Tibial nerve (tissue), 4 donors: Measurements from ENCODE around the gene ING3. TPM values are rescaled to one million over a fixed set of nuclear protein-coding genes. Genes with fewer than 3 reads are reported as not detected.

Experiments used
- DNase-seq, 2 donors: peaks; one replicate each; pipeline ENCODE4 v3.0.0-alpha.2; 2019; ENCODE audit warnings: low spot score in 2 of 2
- H3K27ac ChIP-seq, 4 donors: fragments of 200-600 bp; sonication (generic) in 3 of 4; one replicate each; pipeline ENCODE4 v1.5.1; 2017 to 2019; ENCODE audit warnings: mild to moderate bottlenecking in 1 of 4
- H3K27me3 ChIP-seq, 2 donors: fragments of 200-600 bp; sonication (generic) in 1 of 2; one replicate each; pipeline versions ENCODE4 v1.5.1 to v1.6.0; 2017 to 2019
- H3K36me3 ChIP-seq, 3 donors: fragments of 200-600 bp; sonication (generic); one replicate each; pipeline ENCODE4 v1.5.1; 2018 to 2019
- H3K4me1 ChIP-seq, 4 donors: fragments of 200-600 bp; sonication (generic) in 3 of 4; one replicate each; pipeline ENCODE4 v1.5.1; 2017 to 2019
- H3K4me3 ChIP-seq, 4 donors: fragments of 200-600 bp; sonication (generic) in 3 of 4; one replicate each; pipeline ENCODE4 v1.5.1; 2017 to 2019; ENCODE audit warnings: mild to moderate bottlenecking in 1 of 4, moderate library complexity in 1 of 4
- H3K9me3 ChIP-seq, 4 donors: fragments of 200-600 bp; sonication (generic) in 3 of 4; one replicate each; pipeline ENCODE4 v1.5.1; 2017 to 2019
- CTCF ChIP-seq, 5 experiments: fragments of 200-600 bp in 3 of 5; fragments of 450-650 bp in 2 of 5; sonication (generic) in 3 of 5; IDR thresholded peaks; one replicate each; pipeline ENCODE4 v1.5.1; 2016 to 2019; ENCODE audit warnings: antibody characterized with exemption in 5 of 5, mild to moderate bottlenecking in 3 of 5, moderate library complexity in 2 of 5
- EP300 ChIP-seq, 2 donors: sonication (generic); formaldehyde crosslinking; IDR thresholded peaks; one replicate each; pipeline ENCODE4 v1.6.1; 2017; ENCODE audit warnings: antibody characterized with exemption in 2 of 2, mild to moderate bottlenecking in 1 of 2
- POLR2A ChIP-seq, 2 donors: fragments of 450-650 bp; IDR thresholded peaks; one replicate each; pipeline ENCODE4 v1.6.1; 2017; ENCODE audit warnings: antibody characterized with exemption in 2 of 2, mild to moderate bottlenecking in 2 of 2, moderate library complexity in 2 of 2
- WGBS, 2 donors: methylation state at CpG; one replicate each; pipeline ENCODE4 v1.1.5; 2018; 5-methylcytosine and 5-hydroxymethylcytosine counted together
- total RNA-seq, 4 donors: library from RNA; depleted of rRNA; stranded (reverse); fragments of >200 nt; gene quantifications; one replicate each; pipeline ENCODE4 v1.1.0, GENCODE V29; 2016

ING3 gene
- total RNA-seq, 4 donors from 2014 or later, result 9.4 to 21.3 (median 11.4) TPM

GRCh38 chr7:120986650-120987049, 36.1 kb downstream of the ING3 start:
- Histone ChIP-seq H3K4me3 (no peak overlapping the region), H3K27me3 (no peaks in the 10 kb centered on the region), H3K4me1 (peaks cover 0 to 20% (median 2%) of the 10 kb centered on the region in 4 donors), H3K9me3 (no peaks in the 10 kb centered on the region), H3K36me3 (no peaks in the 10 kb centered on the region), H3K27ac (no peak overlapping the region)
- 93 to 95% methylated on average over 2 of the region's 2 CpGs for WGBS, 2 donors
- TF ChIP-seq POLR2A (IDR thresholded peaks at IDR 0.05) (no peak), CTCF (IDR thresholded peaks at IDR 0.05) (no peak), EP300 (IDR thresholded peaks at IDR 0.05) (no peak)
- no peak for DNase-seq

GRCh38 chr7:120987280-120987679, 36.7 kb downstream of the ING3 start:
- Histone ChIP-seq H3K4me1 (peaks cover 0 to 26% (median 4%) of the 10 kb centered on the region in 4 donors), H3K4me3 (peak overlapping the region in 2 of 4 donors; percentile 37 to 59), H3K36me3 (no peaks in the 10 kb centered on the region), H3K27ac (peak overlapping the region; percentile 75 to 92 (median 79)), H3K9me3 (no peaks in the 10 kb centered on the region), H3K27me3 (no peaks in the 10 kb centered on the region)
- 1 to 3% methylated on average over 3 of the region's 3 CpGs for WGBS, 2 donors
- TF ChIP-seq POLR2A (IDR thresholded peaks at IDR 0.05) (no peak), CTCF (IDR thresholded peaks at IDR 0.05) (no peak)
- DNase-seq, result no peak

GRCh38 chr7:120987683-120988590, 37.4 kb downstream of the ING3 start:
- H3K4me3 ChIP-seq, result peak overlapping the region; percentile 37 to 59 (median 52)
- H3K4me1 ChIP-seq, result peaks cover 0 to 33% (median 7%) of the 10 kb centered on the region in 4 donors
- no peaks in the 10 kb centered on the region for H3K27me3 ChIP-seq
- 0 to 1% methylated on average over 12 of the region's 12 CpGs for WGBS, 2 donors
- no peaks in the 10 kb centered on the region for H3K9me3 ChIP-seq
- peak; percentile 90 to 93 for DNase-seq
- H3K36me3 ChIP-seq, result no peaks in the 10 kb centered on the region
- TF ChIP-seq CTCF (IDR thresholded peaks at IDR 0.05) (peak; percentile 86 to 94 (median 87)), POLR2A (IDR thresholded peaks at IDR 0.05) (peak in 1 of 2 donors; percentile 52), EP300 (IDR thresholded peaks at IDR 0.05) (peak in 1 of 2 donors; percentile 59)
- H3K27ac ChIP-seq, result peak overlapping the region; percentile 75 to 92 (median 79)

GRCh38 chr7:120988591-120989256, 38.1 kb downstream of the ING3 start, which contains the start of gene CPED1:
CPED1 (plus strand) TSS chr7:120988711; CDS start chr7:120989622, 911 bp downstream.
- Histone ChIP-seq H3K36me3 (no peaks in the 10 kb centered on the region), H3K4me3 (peak within 1 kb of the TSS; percentile 37 to 59 (median 52)), H3K9me3 (no peaks in the 10 kb centered on the region), H3K27me3 (no peaks in the 10 kb centered on the region), H3K27ac (peak within 1 kb of the TSS; percentile 75 to 92 (median 79)), H3K4me1 (peaks cover 0 to 41% (median 9%) of the 10 kb centered on the region in 4 donors)
- DNase-seq, result peak; percentile 73 to 82
- TF ChIP-seq EP300 (IDR thresholded peaks at IDR 0.05), result peak in 1 of 2 donors; percentile 93
- peak; percentile 32 to 78 for TF ChIP-seq POLR2A (IDR thresholded peaks at IDR 0.05)
- TF ChIP-seq CTCF (IDR thresholded peaks at IDR 0.05), result peak in 1 of 5 experiments; percentile 20
- WGBS, 2 donors, result 0% methylated on average over 22 to 27 of the region's 27 CpGs
